Activated T-cell treated with anti-CD3 and anti-CD28 coated beads for 24 hours (primary cell): ENCODE results near the gene RASD1.
"Not testable (repeated sequence)": the region's sequence is repeated elsewhere in the genome, so short reads cannot be mapped to it uniquely, and the experiment has no call there.

ENCODE experiments used
- DNase-seq: peaks from one replicate; pipeline ENCODE4 v3.0.0-alpha.2; 2020; ENCODE audit warnings: low read depth

RASD1 gene

GRCh38 chr17:17497065-17497844 lies 1.1 kb upstream of the RASD1 start:
- no peak for DNase-seq

GRCh38 chr17:17495536-17496188 lies 533 bp downstream of the RASD1 start:
- no peak for DNase-seq

GRCh38 chr17:17494870-17495535 lies 1.2 kb downstream of the RASD1 start:
- no peak for DNase-seq

- no peak for DNase-seq
Observed at GRCh38 chr17:17494499-17494869, 1.7 kb downstream of the RASD1 start.

GRCh38 chr17:17493986-17494466 lies 2.2 kb downstream of the RASD1 start:
- no peak for DNase-seq

GRCh38 chr17:17493249-17493985 lies 2.8 kb downstream of the RASD1 start:
- DNase-seq = no peak

- no peak for DNase-seq
Observed at GRCh38 chr17:17492571-17492970, 3.6 kb downstream of the RASD1 start.

- no peak for DNase-seq
Observed at GRCh38 chr17:17492085-17492484, 4.1 kb downstream of the RASD1 start.

- no peak for DNase-seq
Observed at GRCh38 chr17:17491546-17491988, 4.6 kb downstream of the RASD1 start.

GRCh38 chr17:17491031-17491471 lies 5.1 kb downstream of the RASD1 start:
- no peak for DNase-seq

- DNase-seq = no peak
Observed at GRCh38 chr17:17487998-17488397, 8.2 kb downstream of the RASD1 start.

- not testable (repeated sequence) for DNase-seq
Observed at GRCh38 chr17:17486416-17486815, 9.8 kb downstream of the RASD1 start.

GRCh38 chr17:17485420-17485819 lies 10.8 kb downstream of the RASD1 start:
- DNase-seq = no peak

- DNase-seq = peak; percentile 27
Observed at GRCh38 chr17:17484451-17484899, 11.7 kb downstream of the RASD1 start.

GRCh38 chr17:17481860-17482259 lies 14.3 kb downstream of the RASD1 start:
- no peak for DNase-seq

GRCh38 chr17:17480593-17481148 lies 15.5 kb downstream of the RASD1 start:
- no peak for DNase-seq

- no peak for DNase-seq
Observed at GRCh38 chr17:17479209-17479608, 17.0 kb downstream of the RASD1 start.

GRCh38 chr17:17476865-17477467 lies 19.2 kb downstream of the RASD1 start, which contains the start of gene MED9:
TSS of gene MED9 (plus strand) at chr17:17477000. CDS start at chr17:17477042, 42 bp downstream.
- peak; percentile 94 for DNase-seq

GRCh38 chr17:17474341-17474740 lies 21.9 kb downstream of the RASD1 start:
- no peak for DNase-seq

GRCh38 chr17:17472333-17472920 lies 23.8 kb downstream of the RASD1 start:
- DNase-seq = no peak

- no peak for DNase-seq
Observed at GRCh38 chr17:17469996-17470395, 26.2 kb downstream of the RASD1 start.
